H54 (cell line): ENCODE data around the gene APBB3.
"Not testable (repeated sequence)": the region's sequence is repeated elsewhere in the genome, so short reads cannot be mapped to it uniquely, and the experiment has no call there.

Experiments used
- DNase-seq: peaks from one replicate; pipeline ENCODE4 v3.0.0; 2011; ENCODE audit warnings: low spot score, mixed read lengths; ENCODE audit not compliant: insufficient read length
- FAIRE-seq: peaks from 3 replicates; lab custom pipeline; 2011; peaks lifted over from hg19 to GRCh38; lab: Jason Lieb, UNC
- POLR2A ChIP-seq: IDR thresholded peaks from 2 replicates; pipeline ENCODE4 v1.6.1; 2011; ENCODE audit warnings: low read depth, mild to moderate bottlenecking, low read length

Gene APBB3, protein sequence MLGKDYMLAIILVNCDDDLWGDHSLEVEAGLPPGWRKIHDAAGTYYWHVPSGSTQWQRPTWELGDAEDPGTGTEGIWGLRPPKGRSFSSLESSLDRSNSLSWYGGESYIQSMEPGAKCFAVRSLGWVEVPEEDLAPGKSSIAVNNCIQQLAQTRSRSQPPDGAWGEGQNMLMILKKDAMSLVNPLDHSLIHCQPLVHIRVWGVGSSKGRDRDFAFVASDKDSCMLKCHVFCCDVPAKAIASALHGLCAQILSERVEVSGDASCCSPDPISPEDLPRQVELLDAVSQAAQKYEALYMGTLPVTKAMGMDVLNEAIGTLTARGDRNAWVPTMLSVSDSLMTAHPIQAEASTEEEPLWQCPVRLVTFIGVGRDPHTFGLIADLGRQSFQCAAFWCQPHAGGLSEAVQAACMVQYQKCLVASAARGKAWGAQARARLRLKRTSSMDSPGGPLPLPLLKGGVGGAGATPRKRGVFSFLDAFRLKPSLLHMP

DNA sequence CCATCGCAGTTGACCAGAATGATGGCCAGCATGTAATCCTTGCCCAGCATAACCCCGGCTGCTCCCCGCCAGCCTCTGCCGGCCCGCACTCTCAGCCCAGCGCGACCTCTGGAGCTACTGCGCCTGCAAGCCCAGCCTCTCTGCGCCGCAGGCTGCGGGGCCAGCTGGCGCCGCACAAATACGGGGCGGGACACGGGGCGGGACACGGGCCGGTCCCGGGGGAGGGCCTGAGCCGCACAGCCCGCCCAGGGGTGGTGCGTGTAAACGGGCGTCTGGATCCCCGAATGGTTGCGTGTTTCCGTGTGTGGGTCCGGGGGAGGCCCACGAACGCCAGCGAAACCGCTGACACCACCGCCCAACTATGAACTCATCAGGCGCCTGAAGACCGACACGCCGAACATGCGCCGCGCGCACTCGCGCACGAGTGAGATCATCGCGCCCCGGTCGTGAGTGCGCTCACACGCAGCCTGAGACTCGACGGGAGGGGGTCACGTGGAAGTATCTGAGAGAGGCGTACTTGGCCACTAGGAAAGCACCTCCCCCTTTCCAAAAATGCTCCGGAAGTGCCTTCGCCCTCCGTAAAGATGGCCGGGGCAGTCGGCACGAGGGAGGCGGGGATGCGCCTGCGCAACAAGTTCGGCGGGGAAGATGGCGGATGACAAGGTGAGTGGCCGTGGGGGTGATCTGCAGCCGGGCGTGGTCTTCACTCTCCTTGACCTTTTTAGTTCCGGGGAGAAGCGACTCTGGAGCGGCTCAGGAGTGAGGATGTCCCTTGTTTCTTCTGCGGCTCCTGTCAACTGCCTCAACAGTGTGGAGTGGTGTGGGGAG is at the start of gene APBB3, which contains the start of gene SLC35A4:
Gene APBB3, minus strand, starts transcription at position 403 of the 828 bp plus-strand sequence. Its CDS starts 353 bp downstream, at position 50.
Gene SLC35A4, plus strand, starts transcription at position 633 of the 828 bp plus-strand sequence. CDS start 2,342 bp downstream, outside the sequence.
- no peak for FAIRE-seq

DNA sequence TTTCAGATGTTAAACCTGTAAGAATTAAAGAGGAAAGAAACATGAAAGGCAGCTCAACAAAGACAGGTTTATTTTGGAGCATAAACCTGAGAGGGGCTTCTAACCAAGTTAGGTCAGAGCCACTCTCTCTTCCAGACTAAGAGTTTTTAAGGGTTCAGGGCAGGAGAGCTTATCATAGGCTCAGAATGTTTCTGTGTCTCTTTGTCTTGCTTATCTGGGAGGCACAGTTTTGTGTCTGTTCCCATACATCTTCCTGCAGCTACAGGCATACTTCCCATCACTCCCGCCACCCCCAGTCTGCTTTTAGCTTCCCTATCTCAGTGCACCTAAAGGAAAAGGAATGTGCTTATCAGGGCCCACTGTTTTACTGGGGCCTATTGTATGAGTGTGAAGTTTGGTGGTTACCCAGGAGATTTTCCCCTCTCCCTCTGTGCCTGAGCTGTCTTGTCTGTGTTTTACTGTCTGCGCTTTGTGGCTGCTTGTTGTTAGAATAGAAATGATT is 46.7 kb upstream of the APBB3 start:
- FAIRE-seq: no peak
- TF ChIP-seq POLR2A: no peak
- DNase-seq: no peak

More for the DNA sequence above, at the start of gene APBB3, which contains the start of gene SLC35A4:
- peak; percentile 93 for DNase-seq
- peak; percentile 91 for TF ChIP-seq POLR2A

DNA sequence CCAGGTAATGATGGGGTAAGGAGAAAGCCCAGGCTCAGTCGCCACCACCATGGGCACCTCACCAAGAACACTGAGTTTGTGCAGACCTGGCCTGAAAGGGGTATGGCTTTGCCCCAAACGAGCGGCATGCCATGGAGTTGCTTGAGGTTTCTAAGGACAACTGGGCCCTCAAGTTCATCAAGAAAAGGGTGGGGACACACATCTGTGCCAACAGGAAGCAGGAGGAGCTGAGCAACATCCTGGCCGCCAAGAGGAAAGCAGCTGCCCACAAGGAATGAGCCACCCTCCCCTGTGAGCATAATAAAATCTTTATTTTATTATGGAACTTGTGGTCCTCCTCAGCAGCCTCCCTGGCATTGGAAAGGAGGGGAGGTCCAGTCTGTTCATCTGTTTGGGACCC is 44.7 kb upstream of the APBB3 start:
- DNase-seq: no peak
- TF ChIP-seq POLR2A: no peak
- no peak for FAIRE-seq

DNA sequence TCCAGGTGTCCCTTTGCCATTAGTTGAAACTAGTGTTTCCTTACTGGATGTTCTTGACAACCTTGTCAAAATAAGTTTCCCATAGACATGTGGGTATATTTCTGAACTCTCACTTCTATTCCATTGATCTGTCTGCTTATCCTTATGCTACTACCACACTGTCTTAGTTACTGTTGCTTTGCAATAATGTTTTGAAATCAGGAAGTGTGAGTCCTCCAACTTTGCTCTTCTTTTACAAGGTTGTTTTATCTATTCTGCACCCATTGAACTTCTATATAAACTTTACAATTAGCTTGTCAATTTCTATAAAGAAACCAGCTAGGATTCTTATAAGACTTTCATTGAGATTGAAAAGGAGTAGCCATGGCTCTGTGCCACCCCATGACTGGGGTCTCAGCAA is 44.3 kb upstream of the APBB3 start:
- no peak for TF ChIP-seq POLR2A
- no peak for FAIRE-seq
- no peak for DNase-seq

DNA sequence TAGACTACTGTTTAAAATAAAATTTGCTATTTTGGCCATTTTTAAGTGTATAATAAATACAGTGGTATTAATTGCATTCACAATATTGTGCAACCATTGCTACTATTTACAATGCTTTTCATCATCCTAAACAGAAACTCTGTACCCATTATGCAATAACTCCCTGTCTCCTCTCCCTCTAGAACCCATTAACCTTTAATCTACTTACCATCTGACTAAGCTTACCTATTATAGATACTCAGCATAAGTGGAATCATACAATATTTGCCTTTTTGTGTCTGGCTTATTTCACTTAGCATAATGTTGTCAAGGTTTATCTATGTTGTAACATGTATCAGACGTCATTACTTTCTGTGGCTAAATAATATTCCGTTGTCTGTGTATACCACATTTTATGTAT is 42.6 kb upstream of the APBB3 start:
- DNase-seq (no peak), FAIRE-seq (no peak)
- no peak for TF ChIP-seq POLR2A

DNA sequence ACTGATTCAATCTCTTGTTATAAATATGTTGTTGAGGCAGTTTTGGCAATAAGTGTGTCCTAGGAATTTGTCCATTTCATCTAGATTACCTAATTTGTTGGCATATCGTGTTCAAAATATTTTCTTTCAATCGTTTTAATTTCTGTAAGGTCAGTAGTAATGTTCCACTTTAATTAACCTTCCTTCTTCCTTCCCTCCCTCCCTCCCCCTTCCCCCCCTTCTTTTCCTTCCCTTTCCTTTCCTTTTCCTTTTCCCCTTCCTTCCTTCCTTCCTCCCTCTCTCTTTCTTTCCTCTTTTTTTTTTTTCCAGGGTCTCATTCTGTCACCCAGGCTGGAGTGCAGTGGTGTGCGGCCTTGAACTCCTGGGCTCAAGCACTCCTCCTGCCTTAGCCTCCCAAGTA is 41.5 kb upstream of the APBB3 start:
- no peak for TF ChIP-seq POLR2A
- FAIRE-seq: no peak
- DNase-seq: no peak

DNA sequence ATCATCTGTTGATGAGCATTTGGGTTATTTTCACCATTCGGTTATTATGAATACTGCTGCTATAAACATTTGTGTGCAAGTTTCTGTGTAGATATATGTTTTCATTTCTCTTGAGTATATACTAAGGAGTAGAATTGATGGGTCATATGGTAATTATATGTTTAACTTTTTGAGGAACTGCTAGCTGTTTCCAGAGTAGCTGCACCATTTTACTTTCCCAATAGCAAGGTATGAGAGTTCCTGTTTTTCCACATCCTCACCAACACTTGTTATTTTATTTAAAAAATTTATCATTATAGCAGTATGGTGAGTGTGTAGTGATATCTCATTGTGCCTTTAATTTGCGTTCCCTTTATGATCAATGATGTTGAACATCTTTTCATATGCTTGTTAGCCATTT is 39.3 kb upstream of the APBB3 start:
- FAIRE-seq: no peak
- no peak for DNase-seq
- no peak for TF ChIP-seq POLR2A

DNA sequence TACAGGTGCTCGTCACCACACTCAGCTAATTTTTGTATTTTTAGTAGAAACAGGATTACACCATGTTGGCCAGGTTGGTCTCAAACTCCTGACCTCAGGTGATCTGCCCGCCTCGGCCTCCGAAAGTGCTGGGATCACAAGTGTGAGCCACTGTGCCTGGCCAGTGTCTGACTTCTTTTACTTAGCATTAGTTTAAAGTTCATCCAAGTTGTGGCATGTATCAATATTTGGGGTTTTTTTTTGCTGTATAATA is 39.0 kb upstream of the APBB3 start:
- not testable (repeated sequence) for FAIRE-seq

DNA sequence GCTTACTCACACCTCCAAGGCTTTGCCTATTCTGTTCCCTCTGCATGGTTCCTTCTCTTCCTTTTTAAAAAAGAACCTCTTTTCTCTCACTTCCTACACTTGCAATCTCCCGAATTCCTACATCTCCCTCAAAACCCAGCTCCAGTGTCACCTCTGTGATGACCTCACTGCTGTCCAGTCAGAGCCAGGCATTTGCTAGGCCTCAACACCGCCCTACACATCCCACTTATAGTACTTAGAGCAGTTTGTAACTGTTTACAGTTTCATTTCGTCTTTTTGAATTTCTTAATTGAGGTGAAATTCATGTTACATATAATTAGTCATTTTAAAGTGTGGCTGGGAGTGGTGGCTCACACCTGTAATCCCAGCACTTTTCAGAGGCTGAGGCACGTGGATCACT is 37.7 kb upstream of the APBB3 start:
- DNase-seq: no peak
- no peak for TF ChIP-seq POLR2A
- no peak for FAIRE-seq

More for the DNA sequence above, 39.0 kb upstream of the APBB3 start:
- DNase-seq: not testable (repeated sequence)

DNA sequence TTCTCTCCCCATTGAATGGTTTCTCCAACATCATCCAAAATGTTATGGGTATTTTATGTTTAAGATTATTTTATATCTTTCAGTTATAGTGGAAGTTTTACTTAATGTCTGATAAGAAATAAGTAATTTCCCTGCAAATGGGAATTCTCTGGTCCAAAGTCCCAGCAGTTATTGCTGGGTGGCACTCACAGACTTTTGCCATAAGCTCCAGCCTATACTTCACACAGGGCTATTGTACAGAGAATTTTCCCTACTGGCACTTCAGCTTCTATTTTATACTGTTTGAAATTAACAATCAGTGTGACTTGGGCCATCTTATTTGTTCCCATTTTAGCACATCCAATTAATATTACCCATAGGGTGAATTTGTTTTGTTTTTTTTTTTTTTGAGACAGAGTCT is 35.7 kb upstream of the APBB3 start:
- DNase-seq (no peak), FAIRE-seq (no peak)
- no peak for TF ChIP-seq POLR2A

DNA sequence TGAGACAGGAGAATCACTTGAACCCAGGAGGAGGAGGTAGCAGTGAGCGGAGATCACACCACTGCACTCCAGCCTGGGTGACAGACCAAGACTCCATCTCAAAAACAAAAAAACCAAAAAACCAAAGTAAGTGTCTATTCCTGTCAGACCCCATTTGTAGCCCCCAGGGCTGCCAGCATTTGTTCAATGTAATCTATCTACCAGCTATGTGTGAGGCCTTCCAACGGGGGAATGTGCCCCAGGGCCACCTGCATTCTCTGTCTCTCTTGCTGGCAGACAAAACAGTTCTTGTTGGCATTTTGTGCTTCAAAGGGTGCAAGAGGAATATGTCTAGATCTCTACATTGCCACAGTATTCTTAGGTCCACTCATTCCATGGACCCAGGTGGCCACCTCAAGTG is 34.4 kb upstream of the APBB3 start:
- DNase-seq: no peak
- no peak for FAIRE-seq
- TF ChIP-seq POLR2A: no peak

DNA sequence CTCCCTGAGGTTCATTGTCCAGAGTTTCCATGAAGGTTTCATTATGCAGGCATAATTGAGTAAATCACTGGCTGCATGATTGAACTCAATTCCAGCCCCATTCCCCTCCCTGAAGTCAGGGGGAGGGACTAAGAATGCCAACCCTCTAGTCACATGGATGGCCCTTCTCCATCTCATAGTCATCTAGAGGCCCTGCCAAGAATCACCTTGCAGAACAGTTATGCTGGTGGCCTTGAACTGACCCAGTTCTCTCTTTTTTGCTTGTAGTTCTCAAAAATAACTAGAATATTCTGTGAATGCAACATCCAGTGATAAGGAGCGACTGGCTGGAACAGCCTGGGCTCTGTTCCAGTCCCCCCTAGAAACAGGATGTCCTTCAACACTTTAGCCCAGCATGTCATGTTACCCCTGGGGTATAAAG is 31.9 kb upstream of the APBB3 start:
- DNase-seq (no peak), FAIRE-seq (no peak)
- no peak for TF ChIP-seq POLR2A

DNA sequence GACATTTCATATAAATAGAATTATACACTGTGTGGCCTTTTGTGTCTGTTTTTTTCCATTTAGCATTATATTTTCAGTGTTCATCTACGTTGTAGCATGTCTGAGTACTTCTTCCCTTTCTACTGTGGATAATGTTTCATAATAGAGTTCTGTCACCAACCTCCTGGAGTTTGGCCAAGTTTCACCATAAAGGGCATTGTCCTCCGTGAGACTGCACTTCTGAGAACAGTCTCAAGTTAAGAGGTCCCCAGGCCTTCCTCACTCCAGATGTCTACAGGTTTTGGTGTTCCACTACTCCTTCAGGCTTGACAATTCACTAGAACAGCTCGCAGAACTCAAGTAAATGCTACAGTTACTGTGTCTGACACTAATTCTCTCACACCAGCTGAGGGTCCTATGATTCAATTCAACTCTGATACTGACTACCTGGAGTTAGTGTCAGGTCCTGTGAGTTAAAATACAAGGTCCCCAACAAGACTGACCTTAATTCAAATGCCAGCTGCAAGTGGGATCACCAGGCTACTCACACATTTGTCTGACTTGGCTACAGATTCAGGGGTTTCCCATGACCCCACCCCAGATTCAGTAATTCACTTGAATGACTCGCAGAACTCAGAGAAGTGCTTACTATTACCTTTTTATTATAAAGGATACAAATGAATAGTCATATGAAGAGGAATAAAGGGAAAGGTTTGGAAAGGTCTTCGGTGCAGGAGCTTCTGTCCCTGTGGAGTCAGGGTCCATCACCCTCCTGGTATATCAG is 31.3 kb upstream of the APBB3 start:
- FAIRE-seq (no peak), DNase-seq (no peak)
- TF ChIP-seq POLR2A: no peak
